ENCODE measurements around the gene CNTNAP2. TPM values are rescaled to one million over a fixed set of nuclear protein-coding genes. Genes with fewer than 3 reads are reported as not detected.

The CNTNAP2 gene
- total RNA-seq, 1 experiment from 2014 or later, result 64.5 TPM

DNA sequence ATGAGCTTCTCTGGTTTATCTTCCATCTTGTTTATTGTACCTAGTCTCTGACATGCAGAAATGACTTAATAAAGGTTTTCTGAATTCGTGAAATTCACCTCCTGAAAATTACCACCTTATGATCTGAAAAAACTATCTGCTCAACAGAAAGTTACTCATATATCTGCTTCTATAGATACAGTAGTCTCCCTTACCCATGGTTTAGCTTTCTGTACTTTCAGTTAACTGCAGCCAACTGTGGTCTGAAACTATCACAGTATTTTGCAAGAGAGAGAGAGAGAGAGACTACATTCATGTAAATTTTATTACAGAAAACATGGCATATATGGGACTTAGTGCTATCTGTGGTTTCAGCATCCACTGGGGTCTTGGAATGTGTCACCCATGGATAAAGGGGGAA, 1564.9 kb downstream of the CNTNAP2 start:
- H2AFZ ChIP-seq (ENCODE audit: low read length), result no peak overlapping the region
- H2BK5ac ChIP-seq (ENCODE audit: insufficient read length, low read length), result no peak overlapping the region
- H4K91ac ChIP-seq (ENCODE audit: insufficient read length, low read depth, low read length), result no peak overlapping the region
- Mint-ChIP-seq H3K27ac (no peak overlapping the region), H3K9me3 (no peaks in the 10 kb centered on the region), H3K4me1 (no peaks in the 10 kb centered on the region), H3K27me3 (ENCODE audit: low read depth) (no peaks in the 10 kb centered on the region), H3K4me3 (no peak overlapping the region), H3K36me3 (ENCODE audit: insufficient read depth in 1 of 3, low read depth in 3 of 3) (no peaks in the 10 kb centered on the region)
- no peak for TF ChIP-seq CTCF (conservative IDR thresholded peaks at IDR 0.05)
- H2BK120ac ChIP-seq (ENCODE audit: low read depth, low read length, poor library complexity, severe bottlenecking), result no peak overlapping the region
- no peaks in the 10 kb centered on the region for H3K23me2 ChIP-seq (ENCODE audit: insufficient read length, low read depth, low read length, poor library complexity, severe bottlenecking)
- H3T11ph ChIP-seq (ENCODE audit: low read length), result no peak overlapping the region
- H3K9me3 ChIP-seq (ENCODE audit: control insufficient read depth, low read depth, low read length), result no peaks in the 10 kb centered on the region
- H3K4ac ChIP-seq (ENCODE audit: low read depth, low read length), result no peak overlapping the region
- no peak overlapping the region for H3K18ac ChIP-seq (ENCODE audit: insufficient read length, low read depth, low read length)
- no peak overlapping the region for H3K56ac ChIP-seq (ENCODE audit: insufficient read length, low read depth, low read length)
- H3K4me2 ChIP-seq (ENCODE audit: insufficient read depth, insufficient read length, low read length), result no peak overlapping the region
- no peak overlapping the region for H2AK5ac ChIP-seq (ENCODE audit: insufficient read length, low read length)
- no peak overlapping the region for H4K5ac ChIP-seq (ENCODE audit: insufficient read length, low read depth, low read length)
- no peak for DNase-seq
- no peak overlapping the region for H3K9ac ChIP-seq (ENCODE audit: extremely low read depth, insufficient read length, low read length)
- no peak overlapping the region for H3K23ac ChIP-seq (ENCODE audit: insufficient read length, low read depth, low read length)
- no peaks in the 10 kb centered on the region for H3K79me2 ChIP-seq (ENCODE audit: insufficient read depth, low read length)
- WGBS (ENCODE audit: extremely low coverage, insufficient read length, low lambda C conversion rate), result no CpG with 5 or more reads among the region's 1 CpG
- no peak overlapping the region for H3K27ac ChIP-seq (ENCODE audit: insufficient read length, low read depth, low read length)
- H3K14ac ChIP-seq (ENCODE audit: insufficient read depth, low read length), result no peak overlapping the region
- no peaks in the 10 kb centered on the region for H3K27me3 ChIP-seq (ENCODE audit: insufficient read depth, low read length)
- H3K79me1 ChIP-seq (ENCODE audit: insufficient read depth, low read depth, low read length, poor library complexity, severe bottlenecking), result no peaks in the 10 kb centered on the region
- no peaks in the 10 kb centered on the region for H3K4me1 ChIP-seq (ENCODE audit: insufficient read depth, low read length)
- no peak overlapping the region for H2BK15ac ChIP-seq (ENCODE audit: low read depth, low read length)
- no peak overlapping the region for H2BK12ac ChIP-seq (ENCODE audit: insufficient read length, low read depth, low read length)
- no peak overlapping the region for H4K8ac ChIP-seq (replicated peaks; ENCODE audit: insufficient read length, low read depth, low read length)
- no peak overlapping the region for H2BK20ac ChIP-seq (ENCODE audit: low read depth, low read length, poor library complexity, severe bottlenecking)
- H4K20me1 ChIP-seq (ENCODE audit: control insufficient read depth, insufficient read depth, insufficient read length), result no peaks in the 10 kb centered on the region
